SU-DHL-6 (cell line): ENCODE data around the gene LARP4B.

Experiments
- H2AFZ ChIP-seq: fragments of 200-600 bp; sonication (generic); 2 replicates; pipeline ENCODE4 v1.6.1; 2014; ENCODE audit warnings: low read depth, mild to moderate bottlenecking, moderate library complexity, mixed read lengths, antibody characterized with exemption, low read length; ENCODE audit not compliant: severe bottlenecking
- H3F3A ChIP-seq: fragments of 200-600 bp; shearing (Covaris generic); 2 replicates; pipeline ENCODE4 v1.6.0; 2016; ENCODE audit warnings: antibody characterized with exemption, mild to moderate bottlenecking; ENCODE audit not compliant: insufficient read depth
- H3K27ac ChIP-seq: fragments of 200-600 bp; sonication (generic); 2 replicates; pipeline ENCODE4 v1.5.1; 2016; ENCODE audit warnings: low read depth, mild to moderate bottlenecking, low read length, moderate library complexity, mixed read lengths
- H3K27me3 ChIP-seq: fragments of 200-600 bp; sonication (generic), shearing (Covaris generic); 2 replicates; pipeline ENCODE4 v1.6.0; 2014; ENCODE audit warnings: mild to moderate bottlenecking, low read length
- H3K36me3 ChIP-seq: fragments of 200-600 bp; sonication (generic); 2 replicates; pipeline ENCODE4 v1.6.1; 2014; ENCODE audit warnings: mild to moderate bottlenecking, low read length, mixed read lengths
- H3K4me2 ChIP-seq: fragments of 300-600, 200-600 bp; shearing (Covaris generic), sonication (generic); 2 replicates; pipeline ENCODE4 v1.6.0; 2014; ENCODE audit warnings: low read length, low read depth, mild to moderate bottlenecking; ENCODE audit not compliant: poor library complexity, severe bottlenecking
- H3K4me3 ChIP-seq: fragments of 200-600 bp; sonication (generic); 2 replicates; pipeline ENCODE4 v1.5.1; 2014; ENCODE audit warnings: antibody characterized with exemption, low read length, mild to moderate bottlenecking, mixed read lengths; ENCODE audit not compliant: insufficient read depth, poor library complexity, severe bottlenecking
- H3K79me2 ChIP-seq: fragments of 200-600 bp; sonication (generic); 2 replicates; pipeline ENCODE4 v1.6.1; 2014; ENCODE audit warnings: mild to moderate bottlenecking, low read length, moderate library complexity; ENCODE audit not compliant: insufficient read depth
- H3K9ac ChIP-seq: fragments of 200-600 bp; sonication (generic); 2 replicates; pipeline ENCODE4 v1.7.0; 2014; ENCODE audit warnings: mild to moderate bottlenecking, low read length
- H3K9me2 ChIP-seq: fragments of 200-600 bp; sonication (generic); replicated peaks from 2 replicates; pipeline ENCODE4 v1.6.1; 2014; ENCODE audit warnings: low read length; ENCODE audit not compliant: insufficient read depth
- H3K9me3 ChIP-seq: fragments of 200-600 bp; sonication (generic); 2 replicates; pipeline ENCODE4 v1.6.1; 2014; ENCODE audit warnings: low read length, mixed read lengths; ENCODE audit not compliant: insufficient read depth
- H4K20me1 ChIP-seq: fragments of 200-600 bp; sonication (generic); 2 replicates; pipeline ENCODE4 v1.6.1; 2014; ENCODE audit warnings: low read depth, mild to moderate bottlenecking, antibody characterized with exemption, low read length, moderate library complexity, mixed read lengths
- CTCF ChIP-seq: fragments of 200-600 bp; sonication (generic); IDR thresholded peaks from one replicate; pipeline ENCODE4 v1.5.1; 2017; ENCODE audit warnings: antibody characterized with exemption, mild to moderate bottlenecking, low read length, moderate library complexity; ENCODE audit not compliant: insufficient read depth, poor library complexity, severe bottlenecking
- EZH2phosphoT487 ChIP-seq: fragments of 200-600 bp; sonication (generic), shearing (Covaris generic); conservative IDR thresholded peaks from 2 replicates; pipeline ENCODE4 v1.6.1; 2018; ENCODE audit warnings: mild to moderate bottlenecking, antibody characterized with exemption, low read length, moderate library complexity, mixed read lengths

The LARP4B gene

DNA sequence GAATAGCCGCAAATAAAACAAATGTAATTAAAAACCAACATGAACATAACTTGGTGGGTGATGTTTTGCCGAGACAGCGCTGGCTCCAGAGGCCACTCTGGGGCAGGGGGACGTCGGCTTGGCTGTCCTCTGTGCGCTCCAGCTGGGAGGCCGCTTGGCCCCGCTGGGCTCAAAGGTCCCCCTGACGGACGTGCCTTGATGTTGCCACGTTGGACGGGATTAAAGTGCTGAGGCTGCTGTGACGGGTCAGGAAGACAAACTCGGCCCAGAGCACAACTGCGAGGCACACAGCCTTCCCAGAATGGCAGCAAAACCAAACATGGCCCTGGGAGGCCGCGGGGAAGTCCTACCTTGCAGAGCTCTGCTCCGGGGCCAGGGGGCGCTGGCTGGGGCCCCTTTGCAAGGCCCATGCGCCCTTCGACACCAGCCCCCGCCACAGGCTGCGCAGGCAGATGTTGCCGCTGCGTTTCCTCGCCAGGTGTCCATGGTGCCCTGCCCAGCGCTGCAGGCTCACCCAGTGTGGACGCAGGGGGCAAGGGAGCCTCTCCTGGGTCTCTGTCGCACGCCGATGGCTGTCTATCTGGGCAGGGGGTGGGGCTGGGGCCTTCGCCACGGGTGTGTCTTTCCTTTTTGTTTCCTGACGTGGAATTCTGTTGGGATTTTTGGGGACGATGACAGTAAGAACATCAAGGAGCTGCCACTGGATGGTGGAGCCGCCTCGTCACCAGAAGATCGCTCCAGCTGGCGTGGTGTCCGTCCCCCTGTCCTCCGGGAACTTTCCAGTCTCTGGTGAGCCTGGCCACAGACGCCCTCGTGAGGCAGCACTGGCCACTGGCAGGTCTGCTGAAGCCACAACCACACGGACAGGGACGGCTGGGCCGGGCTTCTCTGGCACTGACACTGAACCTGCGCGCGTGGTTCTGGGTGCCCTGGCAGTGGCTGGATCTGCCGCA lies 142.4 kb downstream of the LARP4B start:
- Histone ChIP-seq H3K36me3 (no peaks in the 10 kb centered on the region), H2AFZ (no peak overlapping the region), H3K4me2 (no peak overlapping the region), H3K27me3 (no peaks in the 10 kb centered on the region), H3F3A (peaks cover 8% of the 10 kb centered on the region; the same call in 1 of the 2 replicates), H3K27ac (no peak overlapping the region), H3K9me3 (no peaks in the 10 kb centered on the region), H4K20me1 (no peaks in the 10 kb centered on the region), H3K4me3 (no peak overlapping the region), H3K9ac (no peak overlapping the region), H3K9me2 (no peaks in the 10 kb centered on the region), H3K79me2 (no peaks in the 10 kb centered on the region)
- TF ChIP-seq EZH2phosphoT487 (no peak), CTCF (no peak)

GRCh38 chr10:787933-788651 lies 143.4 kb downstream of the LARP4B start:
- no peak overlapping the region for H3K4me3 ChIP-seq
- H3F3A ChIP-seq, result peaks cover 5% of the 10 kb centered on the region; the same call in 1 of the 2 replicates
- H3K4me2 ChIP-seq, result no peak overlapping the region
- no peak overlapping the region for H2AFZ ChIP-seq
- H3K79me2 ChIP-seq, result no peaks in the 10 kb centered on the region
- H4K20me1 ChIP-seq, result no peaks in the 10 kb centered on the region
- H3K27me3 ChIP-seq, result no peaks in the 10 kb centered on the region
- H3K9me2 ChIP-seq, result no peaks in the 10 kb centered on the region
- H3K9me3 ChIP-seq, result no peaks in the 10 kb centered on the region
- H3K27ac ChIP-seq, result no peak overlapping the region
- H3K36me3 ChIP-seq, result no peaks in the 10 kb centered on the region
- TF ChIP-seq EZH2phosphoT487 (no peak), CTCF (no peak)
- no peak overlapping the region for H3K9ac ChIP-seq

DNA sequence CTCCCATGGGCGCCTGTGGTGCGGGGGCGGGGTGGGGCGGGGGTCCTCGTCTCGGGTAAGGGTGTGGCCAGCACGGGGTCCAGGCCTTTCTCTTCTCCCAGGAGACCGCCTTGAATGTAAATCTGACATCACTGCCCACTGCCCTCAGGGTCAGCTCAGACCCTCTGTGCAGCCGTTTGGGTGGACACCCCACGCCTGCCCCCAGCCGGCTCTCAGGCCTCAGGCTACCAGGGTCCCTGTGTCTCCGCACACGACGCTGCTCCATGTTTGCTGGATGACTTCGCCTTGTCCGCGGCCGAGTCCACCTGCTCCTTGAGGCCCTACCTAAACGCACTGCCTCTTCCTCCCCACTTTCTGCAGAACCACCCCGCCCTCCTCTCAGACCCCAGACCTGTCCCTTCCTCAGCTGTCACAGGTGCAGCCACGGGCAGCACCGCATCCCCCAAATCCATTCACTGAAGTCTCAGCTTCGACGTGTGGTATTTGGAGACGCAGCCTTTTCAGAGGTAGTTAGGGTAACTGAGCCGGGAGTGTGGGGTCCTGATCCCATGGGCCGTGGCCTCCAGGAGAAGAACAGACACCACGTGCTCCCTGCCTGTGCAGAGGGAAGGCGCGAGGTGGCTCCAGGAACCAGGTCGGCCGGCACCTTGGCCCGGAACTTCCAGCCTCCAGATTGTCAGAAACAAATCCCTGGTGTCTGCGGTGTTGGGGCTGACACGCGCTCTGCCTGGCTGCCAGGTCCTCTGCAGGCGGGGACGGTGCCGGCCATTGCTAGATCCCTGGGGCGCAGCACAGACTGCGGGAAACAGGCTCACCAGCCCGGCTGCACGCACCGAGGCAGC lies 144.7 kb downstream of the LARP4B start:
- H4K20me1 ChIP-seq, result no peaks in the 10 kb centered on the region
- no peaks in the 10 kb centered on the region for H3K27me3 ChIP-seq
- no peak overlapping the region for H3K4me2 ChIP-seq
- no peaks in the 10 kb centered on the region for H3K79me2 ChIP-seq
- H3K9me2 ChIP-seq, result no peaks in the 10 kb centered on the region
- no peak overlapping the region for H3K4me3 ChIP-seq
- H3K9me3 ChIP-seq, result no peaks in the 10 kb centered on the region
- H3K9ac ChIP-seq, result no peak overlapping the region
- H2AFZ ChIP-seq, result no peak overlapping the region
- no peak for TF ChIP-seq CTCF
- TF ChIP-seq EZH2phosphoT487, result no peak
- H3K27ac ChIP-seq, result no peak overlapping the region
- H3K36me3 ChIP-seq, result no peaks in the 10 kb centered on the region
- H3F3A ChIP-seq, result no peaks in the 10 kb centered on the region
